Gastroesophageal sphincter (tissue), 4 donors: ENCODE measurements around the gene FIGNL2. TPM values are rescaled to one million over a fixed set of nuclear protein-coding genes. Genes with fewer than 3 reads are reported as not detected.

Experiments
- ATAC-seq: fragments of 150-250 bp; one replicate; pipeline ENCODE4 v1.9.1; 2016; ENCODE audit warnings: mild to moderate bottlenecking, moderate library complexity
- H3K27ac ChIP-seq, 4 donors: fragments of 200-600 bp; sonication (generic) in 3 of 4; 1 replicate in 3 of 4; 2 replicates in 1 of 4; pipeline ENCODE4 v1.5.1; 2016 to 2019
- H3K27me3 ChIP-seq: fragments of 200-600 bp; sonication (generic); one replicate; pipeline ENCODE4 v1.5.1; 2019
- H3K36me3 ChIP-seq, 2 donors: fragments of 200-600 bp; sonication (generic); one replicate each; pipeline ENCODE4 v1.5.1; 2019; ENCODE audit warnings: control low read depth in 1 of 2
- H3K4me1 ChIP-seq, 3 donors: fragments of 200-600 bp; sonication (generic); 1 replicate in 2 of 3; 2 replicates in 1 of 3; pipeline ENCODE4 v1.5.1; 2016 to 2019; ENCODE audit warnings: control low read depth in 2 of 3
- H3K4me3 ChIP-seq, 2 donors: fragments of 200-600 bp; sonication (generic); one replicate each; pipeline ENCODE4 v1.5.1; 2019; ENCODE audit warnings: mild to moderate bottlenecking in 1 of 2, moderate library complexity in 1 of 2
- H3K9me3 ChIP-seq, 3 donors: fragments of 200-600 bp; sonication (generic); one replicate each; pipeline ENCODE4 v1.5.1; 2017 to 2019; ENCODE audit warnings: control low read depth in 2 of 3
- CTCF ChIP-seq, 4 experiments: fragments of 200-600 bp in 2 of 4; fragments of 450-650 bp in 2 of 4; sonication (generic) in 1 of 4; IDR thresholded peaks; one replicate each; pipeline ENCODE4 v1.5.1; 2017 to 2019; ENCODE audit warnings: antibody characterized with exemption in 4 of 4, mild to moderate bottlenecking in 2 of 4, moderate library complexity in 2 of 4
- EP300 ChIP-seq: sonication (generic); formaldehyde crosslinking; IDR thresholded peaks from one replicate; pipeline ENCODE4 v1.6.1; 2017; ENCODE audit warnings: antibody characterized with exemption, mild to moderate bottlenecking
- POLR2A ChIP-seq, 2 donors: fragments of 450-650 bp; IDR thresholded peaks; one replicate each; pipeline ENCODE4 v1.6.1; 2017; ENCODE audit warnings: antibody characterized with exemption in 2 of 2, mild to moderate bottlenecking in 2 of 2, moderate library complexity in 1 of 2
- POLR2AphosphoS5 ChIP-seq: sonication (generic); formaldehyde crosslinking; IDR thresholded peaks from one replicate; pipeline ENCODE4 v1.6.1; 2017; ENCODE audit warnings: antibody characterized with exemption
- WGBS, 2 donors: methylation state at CpG; one replicate each; pipeline ENCODE4 v1.1.5; 2018; ENCODE audit warnings: low coverage in 1 of 2; 5-methylcytosine and 5-hydroxymethylcytosine counted together
- total RNA-seq, 4 donors: library from RNA; depleted of rRNA; stranded (reverse); fragments of >200 nt; gene quantifications; one replicate each; pipeline ENCODE4 v1.1.0, GENCODE V29; 2016

The FIGNL2 gene
- total RNA-seq, 4 donors from 2014 or later: 0.13 to 0.35 (median 0.16) TPM; not detected in 1

GRCh38 chr12:51893786-51894185 lies 45.3 kb upstream of the FIGNL2 start:
- no peak for TF ChIP-seq POLR2A (IDR thresholded peaks at IDR 0.05)
- Histone ChIP-seq H3K36me3 (no peaks in the 10 kb centered on the region), H3K4me3 (no peak overlapping the region), H3K27ac (no peak overlapping the region), H3K9me3 (no peaks in the 10 kb centered on the region), H3K27me3 (peaks cover 25% of the 10 kb centered on the region), H3K4me1 (peaks cover 0 to 31% (median 9%) of the 10 kb centered on the region in 3 donors)
- no peak for ATAC-seq
- WGBS, 2 donors: 76 to 84% methylated on average over 5 to 6 of the region's 6 CpGs

GRCh38 chr12:51891843-51892242 lies 43.3 kb upstream of the FIGNL2 start:
- no peak overlapping the region for H3K4me3 ChIP-seq
- H3K9me3 ChIP-seq: no peaks in the 10 kb centered on the region
- H3K4me1 ChIP-seq: peaks cover 0 to 24% (median 6%) of the 10 kb centered on the region in 3 donors
- H3K27me3 ChIP-seq: peaks cover 42% of the 10 kb centered on the region
- TF ChIP-seq POLR2AphosphoS5 (no peak), POLR2A (IDR thresholded peaks at IDR 0.05) (no peak), CTCF (IDR thresholded peaks at IDR 0.05) (peak in 1 of 4 experiments; percentile 20), EP300 (no peak)
- no peak for ATAC-seq
- H3K36me3 ChIP-seq: no peaks in the 10 kb centered on the region
- H3K27ac ChIP-seq: no peak overlapping the region

- peaks cover 42% of the 10 kb centered on the region for H3K27me3 ChIP-seq
- H3K4me1 ChIP-seq: peaks cover 0 to 23% (median 5%) of the 10 kb centered on the region in 3 donors
- H3K36me3 ChIP-seq: no peaks in the 10 kb centered on the region
- no CpG with 5 or more reads among the region's 22 CpGs for WGBS, 2 donors
- no peak for ATAC-seq
- no peaks in the 10 kb centered on the region for H3K9me3 ChIP-seq
- H3K4me3 ChIP-seq: no peak overlapping the region
- TF ChIP-seq POLR2AphosphoS5: no peak
- TF ChIP-seq POLR2A (IDR thresholded peaks at IDR 0.05): no peak
- no peak for TF ChIP-seq CTCF (IDR thresholded peaks at IDR 0.05)
- TF ChIP-seq EP300: no peak
- no peak overlapping the region for H3K27ac ChIP-seq
These were observed 42.1 kb upstream of the FIGNL2 start for GRCh38 chr12:51890511-51891171.

- WGBS, 2 donors: 92 to 100% methylated on average over 1 to 2 of the region's 2 CpGs
- peaks cover 0 to 22% (median 1%) of the 10 kb centered on the region in 3 donors for H3K4me1 ChIP-seq
- no peak for ATAC-seq
These were observed 41.6 kb upstream of the FIGNL2 start for GRCh38 chr12:51890133-51890464.

More at GRCh38 chr12:51890133-51890464, 41.6 kb upstream of the FIGNL2 start:
- no peak for TF ChIP-seq POLR2A (IDR thresholded peaks at IDR 0.05)
- TF ChIP-seq CTCF (IDR thresholded peaks at IDR 0.05): no peak
- TF ChIP-seq POLR2AphosphoS5: no peak
- TF ChIP-seq EP300: no peak
- no peak overlapping the region for H3K4me3 ChIP-seq
- no peak overlapping the region for H3K27ac ChIP-seq
- H3K9me3 ChIP-seq: no peaks in the 10 kb centered on the region
- peaks cover 42% of the 10 kb centered on the region for H3K27me3 ChIP-seq
- no peaks in the 10 kb centered on the region for H3K36me3 ChIP-seq
